Uterus (tissue), 2 donors: Measurements from ENCODE around the gene HOXB4.

Experiments used
- CTCF ChIP-seq, 4 experiments: fragments of 200-600 bp in 2 of 4; fragments of 450-650 bp in 2 of 4; sonication (generic) in 2 of 4; IDR thresholded peaks; one replicate each; pipeline ENCODE4 v1.5.1; 2016 to 2019; ENCODE audit warnings: antibody characterized with exemption in 4 of 4, mild to moderate bottlenecking in 2 of 4, moderate library complexity in 1 of 4
- POLR2A ChIP-seq, 2 donors: fragments of 450-650 bp; IDR thresholded peaks; one replicate each; pipeline ENCODE4 v1.6.1; 2016; ENCODE audit warnings: antibody characterized with exemption in 2 of 2, mild to moderate bottlenecking in 1 of 2, moderate library complexity in 1 of 2

GRCh38 chr17:48551596-48552465 is 26.3 kb downstream of the HOXB4 start:
- TF ChIP-seq CTCF (IDR thresholded peaks at IDR 0.05) (no peak), POLR2A (IDR thresholded peaks at IDR 0.05) (no peak)
